Ecto neural progenitor cell (in vitro differentiated cells): ENCODE measurements around the gene PPP2R5B.
A peak's percentile ranks its signal among the peaks of the same experiment; 100 is the strongest.

Source experiments
- DNase-seq: peaks from one replicate; pipeline ENCODE4 v3.0.0-alpha.2; 2018; ENCODE audit warnings: low spot score

PPP2R5B gene

DNA sequence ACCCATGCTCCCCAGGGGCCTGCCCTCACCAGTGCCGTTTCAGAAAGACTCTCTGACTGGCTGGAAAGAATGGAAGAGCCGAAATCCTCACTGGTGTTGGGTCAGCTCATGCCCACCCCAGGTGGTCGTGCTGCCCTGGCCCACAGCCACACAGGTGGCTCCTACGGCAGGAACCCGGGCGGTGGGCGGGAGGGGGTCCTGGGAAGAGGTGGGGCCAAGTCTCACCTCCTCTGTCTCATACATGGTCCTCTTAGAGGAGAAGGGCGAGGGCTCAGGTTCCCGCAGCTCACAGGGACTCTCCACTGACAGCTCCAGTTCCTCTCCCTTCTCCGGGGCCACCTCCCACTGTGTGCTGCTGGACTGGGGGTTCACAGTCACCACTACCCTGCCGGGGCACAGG, 15.7 kb upstream of the PPP2R5B start:
- no peak for DNase-seq

- no peak for DNase-seq
Observed at GRCh38 chr11:64909653-64910343, 14.7 kb upstream of the PPP2R5B start.

GRCh38 chr11:64910451-64911093, 13.9 kb upstream of the PPP2R5B start:
- DNase-seq, result no peak

- no peak for DNase-seq
Observed at GRCh38 chr11:64911142-64911541, 13.3 kb upstream of the PPP2R5B start.

- DNase-seq, result no peak
Observed at GRCh38 chr11:64911689-64912088, 12.8 kb upstream of the PPP2R5B start.

- DNase-seq, result no peak
Observed at GRCh38 chr11:64913171-64913727, 11.2 kb upstream of the PPP2R5B start.

DNA sequence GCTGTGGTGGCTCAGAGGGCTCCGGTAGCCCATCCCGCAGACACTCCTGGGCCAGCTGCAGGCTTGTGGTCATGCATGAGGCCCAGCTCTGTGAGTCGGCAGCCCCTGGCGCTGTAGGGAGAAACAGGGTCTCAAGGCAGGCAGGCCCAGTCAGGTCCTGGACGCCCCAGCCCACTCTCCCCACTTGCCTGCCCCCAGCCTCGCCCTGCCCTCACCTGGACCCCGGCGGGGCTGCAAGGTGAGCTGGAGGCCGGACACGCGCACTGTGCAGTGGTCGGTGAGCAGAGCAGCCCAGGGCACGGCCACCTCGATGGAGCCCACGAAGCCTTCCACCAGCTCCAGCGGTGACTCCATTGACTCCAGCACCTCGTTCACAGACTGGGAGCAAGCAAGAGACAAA, 10.4 kb upstream of the PPP2R5B start:
- no peak for DNase-seq

GRCh38 chr11:64915376-64915887, 9.1 kb upstream of the PPP2R5B start:
- DNase-seq, result no peak

GRCh38 chr11:64916040-64916774, 8.3 kb upstream of the PPP2R5B start:
- peak; percentile 63 for DNase-seq

GRCh38 chr11:64916775-64917662, 7.5 kb upstream of the PPP2R5B start, which contains the start of gene ATG2A:
ATG2A (minus strand) TSS chr11:64917209; CDS start chr11:64917135, 74 bp downstream.
- peak; percentile 99 for DNase-seq

GRCh38 chr11:64917663-64917995, 6.9 kb upstream of the PPP2R5B start:
- no peak for DNase-seq

GRCh38 chr11:64918017-64918416, 6.5 kb upstream of the PPP2R5B start:
- DNase-seq, result no peak

DNA sequence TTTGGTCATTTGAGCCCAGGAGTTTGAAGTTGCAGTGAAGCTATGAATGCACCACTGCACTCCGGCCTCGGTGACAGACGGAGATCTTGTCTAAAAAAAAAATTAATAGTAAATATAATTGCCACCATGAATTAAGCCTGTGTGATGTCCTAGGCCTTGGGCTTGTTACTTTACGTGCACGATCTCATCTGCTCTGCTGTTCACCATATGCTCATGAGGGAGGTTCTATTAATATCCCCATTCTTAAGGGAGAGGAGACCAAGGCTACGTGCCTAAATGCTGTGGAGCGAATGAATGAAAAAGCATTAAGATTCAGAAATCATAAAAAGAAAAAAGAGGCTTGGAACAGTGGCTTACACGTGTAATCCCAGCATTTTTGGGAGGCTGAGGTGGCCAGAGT, 4.9 kb upstream of the PPP2R5B start:
- DNase-seq, result no peak

DNA sequence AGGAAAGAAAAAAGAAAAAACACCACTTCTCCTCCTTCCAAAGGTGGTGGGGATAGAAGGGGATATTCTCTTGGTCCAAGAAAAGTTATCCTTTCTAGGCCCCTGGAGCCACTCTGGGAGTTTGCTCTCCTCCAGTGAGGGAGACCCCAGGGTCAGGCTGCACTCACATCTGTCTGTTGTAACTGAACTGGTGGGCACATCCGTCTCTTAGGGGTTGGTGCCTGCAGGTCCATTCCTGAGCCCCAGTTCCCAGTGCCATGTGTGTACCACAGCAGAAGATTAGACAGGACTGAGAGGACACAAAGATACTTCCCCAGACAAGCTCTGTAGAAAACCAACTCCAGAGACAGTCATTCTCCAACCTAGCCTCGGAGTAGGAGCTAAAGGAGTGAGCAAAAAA, 4.4 kb upstream of the PPP2R5B start:
- no peak for DNase-seq

GRCh38 chr11:64921384-64921783, 3.1 kb upstream of the PPP2R5B start:
- DNase-seq, result no peak

GRCh38 chr11:64923151-64923661, 1.3 kb upstream of the PPP2R5B start:
- no peak for DNase-seq

DNA sequence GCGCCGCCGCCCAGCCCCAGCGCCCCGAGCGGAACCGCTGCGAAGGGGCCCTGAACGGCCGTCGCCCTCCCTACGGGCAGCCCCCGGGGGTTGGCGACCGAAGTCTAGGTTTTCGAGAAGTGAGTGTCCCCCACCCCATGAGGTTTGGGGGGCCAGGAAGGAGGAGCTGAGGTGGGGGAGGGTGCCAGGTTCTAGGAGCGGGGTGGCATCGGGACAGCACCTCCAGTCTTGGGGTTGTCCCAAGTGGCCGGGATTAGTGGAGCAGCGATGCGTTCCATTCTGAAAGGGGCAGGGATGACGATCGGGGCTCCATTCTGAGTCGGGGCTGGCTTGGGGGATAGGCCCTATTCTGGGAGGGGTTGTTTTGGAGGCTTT, 408 bp downstream of the PPP2R5B start:
- no peak for DNase-seq

DNA sequence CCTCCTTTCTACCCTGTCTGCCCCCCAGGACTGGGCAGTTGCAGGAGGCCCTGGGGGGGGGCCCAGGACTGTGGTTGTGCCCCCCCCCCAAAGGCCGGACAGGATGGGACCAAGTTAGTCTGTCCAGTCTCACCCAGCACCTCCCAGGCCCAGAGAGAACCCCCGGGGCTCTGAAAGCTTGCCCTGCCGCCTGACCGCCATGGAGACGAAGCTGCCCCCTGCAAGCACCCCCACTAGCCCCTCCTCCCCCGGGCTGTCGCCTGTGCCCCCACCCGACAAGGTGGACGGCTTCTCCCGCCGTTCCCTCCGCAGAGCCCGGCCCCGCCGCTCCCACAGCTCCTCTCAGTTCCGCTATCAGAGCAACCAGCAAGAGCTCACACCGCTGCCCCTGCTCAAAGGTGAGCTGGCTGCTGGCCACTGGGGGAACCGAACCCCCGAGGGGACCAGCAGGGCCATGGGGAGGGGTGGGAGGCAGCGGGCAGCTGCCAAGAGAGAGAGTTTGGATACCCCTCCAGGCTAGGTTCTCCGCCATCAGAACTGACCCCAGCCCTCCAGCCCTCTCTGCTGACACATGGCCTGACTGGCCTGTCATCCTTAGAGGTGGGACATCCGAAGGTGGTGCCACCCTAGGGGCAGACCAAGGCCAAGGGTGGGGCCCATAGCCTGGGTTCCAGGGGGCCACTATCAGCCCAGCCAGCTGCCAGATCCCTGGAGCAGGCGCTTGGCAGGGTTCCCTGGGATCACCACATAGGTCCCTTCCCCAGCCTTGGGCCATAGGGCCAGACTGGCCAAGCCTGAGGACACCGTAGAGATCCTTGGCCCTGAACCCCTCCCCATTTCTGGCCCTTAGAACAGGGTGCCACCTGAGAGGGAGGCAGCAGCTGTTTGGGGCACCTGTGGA, 1.3 kb downstream of the PPP2R5B start:
- no peak for DNase-seq

DNA sequence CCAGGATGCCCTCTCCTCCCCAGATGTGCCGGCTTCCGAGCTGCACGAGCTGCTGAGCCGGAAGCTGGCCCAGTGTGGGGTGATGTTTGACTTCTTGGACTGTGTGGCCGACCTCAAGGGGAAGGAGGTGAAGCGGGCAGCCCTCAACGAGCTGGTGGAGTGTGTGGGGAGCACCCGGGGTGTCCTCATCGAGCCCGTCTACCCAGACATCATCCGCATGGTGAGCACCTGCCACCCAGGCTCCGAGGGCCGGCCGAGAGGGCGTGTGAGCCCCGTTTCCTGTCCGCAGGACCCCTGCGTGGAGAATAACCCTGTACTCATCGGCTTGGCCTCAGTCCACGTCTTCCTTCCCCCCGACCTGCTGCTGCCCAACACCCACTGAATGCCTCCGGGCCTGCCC, 2.2 kb downstream of the PPP2R5B start:
- DNase-seq, result no peak

GRCh38 chr11:64928957-64929356, 4.5 kb downstream of the PPP2R5B start:
- no peak for DNase-seq
